HepG2 (cell line): ENCODE results near the gene DTNB. TPM values are rescaled to one million over a fixed set of nuclear protein-coding genes. Genes with fewer than 3 reads are reported as not detected.

Experiments
- FOXK2 ChIP-seq: fragments of 450-650 bp; IDR thresholded peaks from 2 replicates; pipeline ENCODE4 v1.6.1; 2016
- KMT2A ChIP-seq: sonication (generic); formaldehyde crosslinking; IDR thresholded peaks from 2 replicates; pipeline ENCODE4 v1.4.0; 2020; ENCODE audit warnings: missing genetic modification reagents
- MAZ ChIP-seq, 2 experiments: sonication (generic) in 1 of 2; formaldehyde crosslinking in 1 of 2; IDR thresholded peaks; 2 replicates each; pipeline versions ENCODE4 v1.5.0 to v1.6.1; 2012 to 2020; ENCODE audit warnings: low read depth in 2 of 2, mild to moderate bottlenecking in 2 of 2, borderline replicate concordance in 1 of 2, improper control_type of control experiment in 1 of 2, low read length in 1 of 2, missing genetic modification reagents in 1 of 2, moderate library complexity in 1 of 2
- SOX5 ChIP-seq: IDR thresholded peaks from 2 replicates; pipeline ENCODE4 v1.6.1; 2016; ENCODE audit warnings: borderline replicate concordance
- ZFP36 ChIP-seq: fragments of 150-350 bp; IDR thresholded peaks from 2 replicates; pipeline ENCODE4 v1.6.1; 2018; ENCODE audit warnings: borderline replicate concordance, low read length, low read depth; ENCODE audit not compliant: partially characterized antibody
- ZNF292 ChIP-seq: sonication (generic); formaldehyde crosslinking; IDR thresholded peaks from 2 replicates; pipeline ENCODE4 v1.8.1; 2022; ENCODE audit warnings: mild to moderate bottlenecking, low read depth, missing genetic modification reagents, borderline replicate concordance
- ZNF3 ChIP-seq: IDR thresholded peaks from 2 replicates; pipeline ENCODE4 v1.7.0; 2017; ENCODE audit warnings: inconsistent platforms
- ZNF468 ChIP-seq: sonication (generic); formaldehyde crosslinking; IDR thresholded peaks from 2 replicates; pipeline ENCODE4 v1.8.0; 2022; ENCODE audit warnings: mild to moderate bottlenecking, moderate library complexity, missing genetic modification reagents
- ZNF7 ChIP-seq: IDR thresholded peaks from 2 replicates; pipeline ENCODE4 v1.6.1; 2016; ENCODE audit warnings: missing biosample characterization, missing genetic modification reagents
- ZNF749 ChIP-seq: sonication (generic); formaldehyde crosslinking; IDR thresholded peaks from 2 replicates; pipeline ENCODE4 v1.8.0; 2022; ENCODE audit warnings: mild to moderate bottlenecking, missing genetic modification reagents, moderate library complexity, borderline replicate concordance
- polyA plus RNA-seq, 8 experiments: library from polyadenylated mRNA; depleted of rRNA in 3 of 8; stranded (reverse) in 7 of 8; unstranded in 1 of 8; fragments of >200 nt; fragmentation: Illumina TruSeq in 4 of 8; extraction: Trizol in 4 of 8; gene quantifications; 2 replicates each; pipeline versions ENCODE4 v1.2.1 to v1.2.3, GENCODE V29; 2011 to 2016; ENCODE audit warnings: low read depth in 4 of 8, missing spikeins in 1 of 8, mixed read lengths in 1 of 8; ENCODE audit not compliant: insufficient read depth in 1 of 8
- total RNA-seq, 5 experiments: library from RNA; depleted of rRNA; stranded (reverse); fragments of >200 nt; fragmentation: Illumina TruSeq; extraction: Trizol; gene quantifications; 2 replicates each; pipeline ENCODE4 v1.2.3, GENCODE V29; 2016; ENCODE audit warnings: low read depth in 1 of 5
- TF ChIP-seq, protein P1 (sequence below): sonication (generic); formaldehyde crosslinking; IDR thresholded peaks from 2 replicates; pipeline ENCODE4 v1.5.1; 2020; ENCODE audit warnings: mild to moderate bottlenecking, missing genetic modification reagents, moderate library complexity
- TF ChIP-seq, protein P2 (sequence below): sonication (generic); formaldehyde crosslinking; IDR thresholded peaks from 2 replicates; pipeline ENCODE4 v1.4.0; 2020; ENCODE audit warnings: low read depth, mild to moderate bottlenecking, missing genetic modification reagents
- TF ChIP-seq, protein P3 (sequence below): sonication (generic); formaldehyde crosslinking; IDR thresholded peaks from 2 replicates; pipeline ENCODE4 v1.9.0; 2021; ENCODE audit warnings: missing genetic modification reagents, borderline replicate concordance
- TF ChIP-seq, protein P4 (sequence below): sonication (generic); formaldehyde crosslinking; IDR thresholded peaks from 2 replicates; pipeline ENCODE4 v1.4.0; 2020; ENCODE audit warnings: missing genetic modification reagents

Gene DTNB
- total and polyA plus RNA-seq, 2 of the 13 experiments (the other 11 are each of a cell fraction or from before 2014, with no cell fraction given): 14.4 to 23.9 TPM

DNA sequence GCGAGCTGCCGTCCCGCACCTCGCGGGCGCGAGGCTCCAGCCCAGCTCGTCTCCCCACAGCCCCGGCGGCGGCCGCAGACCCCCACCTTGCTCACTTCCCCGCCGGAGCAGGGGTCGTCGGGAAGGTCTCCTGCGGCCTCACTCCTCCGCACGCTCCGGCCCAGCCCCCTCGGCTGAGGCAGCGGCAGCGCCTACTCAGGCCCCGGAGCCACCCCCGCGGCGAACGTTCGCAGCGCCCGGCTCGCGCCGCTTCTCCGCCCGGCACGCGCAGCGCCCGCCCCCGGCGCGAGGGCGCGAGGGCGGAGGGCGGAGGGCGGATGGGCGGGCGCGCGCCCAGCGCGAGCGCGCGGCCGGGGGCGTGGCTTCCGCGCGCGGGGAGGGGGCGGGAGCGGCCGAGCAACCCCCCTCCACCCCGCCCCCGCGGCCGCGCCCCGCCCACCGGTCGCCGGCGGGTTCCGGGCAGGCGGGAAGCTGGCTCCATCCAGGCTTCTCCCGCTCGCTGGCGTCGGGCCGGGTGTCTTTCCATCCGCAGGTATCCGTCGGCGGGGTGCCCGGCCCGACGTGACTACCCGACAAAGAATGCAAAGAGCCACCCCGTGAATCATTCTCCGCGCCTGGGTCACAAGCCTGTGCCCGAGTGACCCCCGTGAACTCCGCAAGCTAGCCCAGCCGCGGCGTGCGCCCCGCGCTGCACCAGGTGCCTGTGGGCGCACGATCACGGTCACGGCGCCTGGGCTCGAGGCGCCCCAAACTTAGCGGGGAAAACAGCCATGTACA is at the start of gene DTNB (continued):
- TF ChIP-seq ZNF749 (CRISPR knock-in tag) (peak; percentile 77; the same call in 1 of the 2 replicates), SOX5 (CRISPR knock-in tag) (no peak), ZNF3 (CRISPR knock-in tag) (no peak), ZNF7 (CRISPR knock-in tag) (no peak), KMT2A (CRISPR knock-in tag) (no peak), MAZ (IDR thresholded peaks at IDR 0.05; ENCODE audit: borderline replicate concordance, low read depth, low read length) (0 out of 2 replicates have a peak, but pooled peaks have one; percentile 42), MAZ (CRISPR knock-in tag; IDR thresholded peaks at IDR 0.05; ENCODE audit: low read depth) (peak; percentile 85), ZNF468 (CRISPR knock-in tag) (no peak), ZNF292 (no peak), FOXK2 (no peak), ZFP36 (no peak)
- TF ChIP-seq, protein P1, sequence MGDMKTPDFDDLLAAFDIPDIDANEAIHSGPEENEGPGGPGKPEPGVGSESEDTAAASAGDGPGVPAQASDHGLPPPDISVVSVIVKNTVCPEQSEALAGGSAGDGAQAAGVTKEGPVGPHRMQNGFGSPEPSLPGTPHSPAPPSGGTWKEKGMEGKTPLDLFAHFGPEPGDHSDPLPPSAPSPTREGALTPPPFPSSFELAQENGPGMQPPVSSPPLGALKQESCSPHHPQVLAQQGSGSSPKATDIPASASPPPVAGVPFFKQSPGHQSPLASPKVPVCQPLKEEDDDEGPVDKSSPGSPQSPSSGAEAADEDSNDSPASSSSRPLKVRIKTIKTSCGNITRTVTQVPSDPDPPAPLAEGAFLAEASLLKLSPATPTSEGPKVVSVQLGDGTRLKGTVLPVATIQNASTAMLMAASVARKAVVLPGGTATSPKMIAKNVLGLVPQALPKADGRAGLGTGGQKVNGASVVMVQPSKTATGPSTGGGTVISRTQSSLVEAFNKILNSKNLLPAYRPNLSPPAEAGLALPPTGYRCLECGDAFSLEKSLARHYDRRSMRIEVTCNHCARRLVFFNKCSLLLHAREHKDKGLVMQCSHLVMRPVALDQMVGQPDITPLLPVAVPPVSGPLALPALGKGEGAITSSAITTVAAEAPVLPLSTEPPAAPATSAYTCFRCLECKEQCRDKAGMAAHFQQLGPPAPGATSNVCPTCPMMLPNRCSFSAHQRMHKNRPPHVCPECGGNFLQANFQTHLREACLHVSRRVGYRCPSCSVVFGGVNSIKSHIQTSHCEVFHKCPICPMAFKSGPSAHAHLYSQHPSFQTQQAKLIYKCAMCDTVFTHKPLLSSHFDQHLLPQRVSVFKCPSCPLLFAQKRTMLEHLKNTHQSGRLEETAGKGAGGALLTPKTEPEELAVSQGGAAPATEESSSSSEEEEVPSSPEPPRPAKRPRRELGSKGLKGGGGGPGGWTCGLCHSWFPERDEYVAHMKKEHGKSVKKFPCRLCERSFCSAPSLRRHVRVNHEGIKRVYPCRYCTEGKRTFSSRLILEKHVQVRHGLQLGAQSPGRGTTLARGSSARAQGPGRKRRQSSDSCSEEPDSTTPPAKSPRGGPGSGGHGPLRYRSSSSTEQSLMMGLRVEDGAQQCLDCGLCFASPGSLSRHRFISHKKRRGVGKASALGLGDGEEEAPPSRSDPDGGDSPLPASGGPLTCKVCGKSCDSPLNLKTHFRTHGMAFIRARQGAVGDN (CRISPR knock-in tag): peak; percentile 87
- TF ChIP-seq, protein P2, sequence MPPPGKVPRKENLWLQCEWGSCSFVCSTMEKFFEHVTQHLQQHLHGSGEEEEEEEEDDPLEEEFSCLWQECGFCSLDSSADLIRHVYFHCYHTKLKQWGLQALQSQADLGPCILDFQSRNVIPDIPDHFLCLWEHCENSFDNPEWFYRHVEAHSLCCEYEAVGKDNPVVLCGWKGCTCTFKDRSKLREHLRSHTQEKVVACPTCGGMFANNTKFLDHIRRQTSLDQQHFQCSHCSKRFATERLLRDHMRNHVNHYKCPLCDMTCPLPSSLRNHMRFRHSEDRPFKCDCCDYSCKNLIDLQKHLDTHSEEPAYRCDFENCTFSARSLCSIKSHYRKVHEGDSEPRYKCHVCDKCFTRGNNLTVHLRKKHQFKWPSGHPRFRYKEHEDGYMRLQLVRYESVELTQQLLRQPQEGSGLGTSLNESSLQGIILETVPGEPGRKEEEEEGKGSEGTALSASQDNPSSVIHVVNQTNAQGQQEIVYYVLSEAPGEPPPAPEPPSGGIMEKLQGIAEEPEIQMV (CRISPR knock-in tag): no peak
- TF ChIP-seq, protein P3, sequence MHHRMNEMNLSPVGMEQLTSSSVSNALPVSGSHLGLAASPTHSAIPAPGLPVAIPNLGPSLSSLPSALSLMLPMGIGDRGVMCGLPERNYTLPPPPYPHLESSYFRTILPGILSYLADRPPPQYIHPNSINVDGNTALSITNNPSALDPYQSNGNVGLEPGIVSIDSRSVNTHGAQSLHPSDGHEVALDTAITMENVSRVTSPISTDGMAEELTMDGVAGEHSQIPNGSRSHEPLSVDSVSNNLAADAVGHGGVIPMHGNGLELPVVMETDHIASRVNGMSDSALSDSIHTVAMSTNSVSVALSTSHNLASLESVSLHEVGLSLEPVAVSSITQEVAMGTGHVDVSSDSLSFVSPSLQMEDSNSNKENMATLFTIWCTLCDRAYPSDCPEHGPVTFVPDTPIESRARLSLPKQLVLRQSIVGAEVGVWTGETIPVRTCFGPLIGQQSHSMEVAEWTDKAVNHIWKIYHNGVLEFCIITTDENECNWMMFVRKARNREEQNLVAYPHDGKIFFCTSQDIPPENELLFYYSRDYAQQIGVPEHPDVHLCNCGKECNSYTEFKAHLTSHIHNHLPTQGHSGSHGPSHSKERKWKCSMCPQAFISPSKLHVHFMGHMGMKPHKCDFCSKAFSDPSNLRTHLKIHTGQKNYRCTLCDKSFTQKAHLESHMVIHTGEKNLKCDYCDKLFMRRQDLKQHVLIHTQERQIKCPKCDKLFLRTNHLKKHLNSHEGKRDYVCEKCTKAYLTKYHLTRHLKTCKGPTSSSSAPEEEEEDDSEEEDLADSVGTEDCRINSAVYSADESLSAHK (CRISPR knock-in tag): no peak
- TF ChIP-seq, protein P4, sequence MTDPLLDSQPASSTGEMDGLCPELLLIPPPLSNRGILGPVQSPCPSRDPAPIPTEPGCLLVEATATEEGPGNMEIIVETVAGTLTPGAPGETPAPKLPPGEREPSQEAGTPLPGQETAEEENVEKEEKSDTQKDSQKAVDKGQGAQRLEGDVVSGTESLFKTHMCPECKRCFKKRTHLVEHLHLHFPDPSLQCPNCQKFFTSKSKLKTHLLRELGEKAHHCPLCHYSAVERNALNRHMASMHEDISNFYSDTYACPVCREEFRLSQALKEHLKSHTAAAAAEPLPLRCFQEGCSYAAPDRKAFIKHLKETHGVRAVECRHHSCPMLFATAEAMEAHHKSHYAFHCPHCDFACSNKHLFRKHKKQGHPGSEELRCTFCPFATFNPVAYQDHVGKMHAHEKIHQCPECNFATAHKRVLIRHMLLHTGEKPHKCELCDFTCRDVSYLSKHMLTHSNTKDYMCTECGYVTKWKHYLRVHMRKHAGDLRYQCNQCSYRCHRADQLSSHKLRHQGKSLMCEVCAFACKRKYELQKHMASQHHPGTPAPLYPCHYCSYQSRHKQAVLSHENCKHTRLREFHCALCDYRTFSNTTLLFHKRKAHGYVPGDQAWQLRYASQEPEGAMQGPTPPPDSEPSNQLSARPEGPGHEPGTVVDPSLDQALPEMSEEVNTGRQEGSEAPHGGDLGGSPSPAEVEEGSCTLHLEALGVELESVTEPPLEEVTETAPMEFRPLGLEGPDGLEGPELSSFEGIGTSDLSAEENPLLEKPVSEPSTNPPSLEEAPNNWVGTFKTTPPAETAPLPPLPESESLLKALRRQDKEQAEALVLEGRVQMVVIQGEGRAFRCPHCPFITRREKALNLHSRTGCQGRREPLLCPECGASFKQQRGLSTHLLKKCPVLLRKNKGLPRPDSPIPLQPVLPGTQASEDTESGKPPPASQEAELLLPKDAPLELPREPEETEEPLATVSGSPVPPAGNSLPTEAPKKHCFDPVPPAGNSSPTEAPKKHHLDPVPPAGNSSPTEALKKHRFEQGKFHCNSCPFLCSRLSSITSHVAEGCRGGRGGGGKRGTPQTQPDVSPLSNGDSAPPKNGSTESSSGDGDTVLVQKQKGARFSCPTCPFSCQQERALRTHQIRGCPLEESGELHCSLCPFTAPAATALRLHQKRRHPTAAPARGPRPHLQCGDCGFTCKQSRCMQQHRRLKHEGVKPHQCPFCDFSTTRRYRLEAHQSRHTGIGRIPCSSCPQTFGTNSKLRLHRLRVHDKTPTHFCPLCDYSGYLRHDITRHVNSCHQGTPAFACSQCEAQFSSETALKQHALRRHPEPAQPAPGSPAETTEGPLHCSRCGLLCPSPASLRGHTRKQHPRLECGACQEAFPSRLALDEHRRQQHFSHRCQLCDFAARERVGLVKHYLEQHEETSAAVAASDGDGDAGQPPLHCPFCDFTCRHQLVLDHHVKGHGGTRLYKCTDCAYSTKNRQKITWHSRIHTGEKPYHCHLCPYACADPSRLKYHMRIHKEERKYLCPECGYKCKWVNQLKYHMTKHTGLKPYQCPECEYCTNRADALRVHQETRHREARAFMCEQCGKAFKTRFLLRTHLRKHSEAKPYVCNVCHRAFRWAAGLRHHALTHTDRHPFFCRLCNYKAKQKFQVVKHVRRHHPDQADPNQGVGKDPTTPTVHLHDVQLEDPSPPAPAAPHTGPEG (CRISPR knock-in tag): no peak
